Nephron (organoid): ENCODE measurements around the gene SAA1.

Experiments
- H3K27ac Mint-ChIP-seq, 3 experiments: 2 replicates each; pipeline ENCODE4 v1.8.0; 2020; ENCODE audit warnings: mixed read lengths in 3 of 3, mild to moderate bottlenecking in 2 of 3, moderate library complexity in 1 of 3
- H3K27me3 Mint-ChIP-seq: 2 replicates; pipeline ENCODE4 v1.8.0; 2021; ENCODE audit warnings: low read depth, mild to moderate bottlenecking, moderate library complexity, mixed read lengths
- H3K36me3 Mint-ChIP-seq: 2 replicates; pipeline ENCODE4 v1.8.0; 2020; ENCODE audit warnings: low read depth, mixed read lengths
- H3K4me1 Mint-ChIP-seq: 2 replicates; pipeline ENCODE4 v1.8.0; 2020; ENCODE audit warnings: mixed read lengths
- H3K4me3 Mint-ChIP-seq, 3 experiments: 2 replicates each; pipeline ENCODE4 v1.8.0; 2020; ENCODE audit warnings: mild to moderate bottlenecking in 3 of 3, mixed read lengths in 3 of 3, moderate library complexity in 2 of 3
- H3K9me3 Mint-ChIP-seq: 2 replicates; pipeline ENCODE4 v1.8.0; 2020; ENCODE audit warnings: mixed read lengths
- TF ChIP-seq, protein P1 (sequence below), 3 experiments: fragments of 200-600 bp; sonication (generic); IDR thresholded peaks; one replicate each; pipeline ENCODE4 v1.5.0; 2021; ENCODE audit warnings: antibody characterized with exemption in 3 of 3; ENCODE audit not compliant: unreplicated experiment in 3 of 3

The SAA1 gene

DNA sequence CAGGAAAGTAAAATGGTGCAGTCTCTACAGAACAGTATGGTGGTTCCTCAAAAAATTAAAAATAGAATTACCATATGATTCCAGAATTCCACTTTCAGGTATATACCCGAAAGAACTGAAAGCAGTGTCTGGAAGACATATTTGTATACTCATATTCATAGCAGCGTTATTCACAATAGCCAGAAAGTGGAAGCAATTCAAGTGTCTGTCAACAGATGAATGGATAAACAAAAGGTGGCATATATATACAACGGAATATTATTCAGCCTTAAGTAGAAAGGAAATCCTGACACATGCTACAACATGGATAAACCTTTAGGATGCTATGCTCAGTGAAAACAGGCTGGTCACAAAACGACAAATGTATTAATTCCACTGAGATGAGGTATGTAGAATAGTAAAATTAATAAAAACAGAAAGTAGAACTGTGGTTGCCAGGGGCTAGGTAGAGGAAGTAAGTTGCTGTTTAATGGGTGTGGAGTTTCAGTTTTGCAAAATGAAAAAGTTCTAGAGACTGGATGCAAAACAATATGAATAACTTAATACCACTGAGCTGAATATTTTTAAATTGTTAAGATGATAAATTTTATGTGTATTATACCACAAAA lies 14.5 kb downstream of the SAA1 start:
- Mint-ChIP-seq H3K27ac (no peak overlapping the region), H3K36me3 (peaks cover 55% of the 10 kb centered on the region), H3K4me1 (no peaks in the 10 kb centered on the region), H3K4me3 (no peak overlapping the region), H3K27me3 (no peaks in the 10 kb centered on the region), H3K9me3 (no peaks in the 10 kb centered on the region)
- TF ChIP-seq, protein P1, sequence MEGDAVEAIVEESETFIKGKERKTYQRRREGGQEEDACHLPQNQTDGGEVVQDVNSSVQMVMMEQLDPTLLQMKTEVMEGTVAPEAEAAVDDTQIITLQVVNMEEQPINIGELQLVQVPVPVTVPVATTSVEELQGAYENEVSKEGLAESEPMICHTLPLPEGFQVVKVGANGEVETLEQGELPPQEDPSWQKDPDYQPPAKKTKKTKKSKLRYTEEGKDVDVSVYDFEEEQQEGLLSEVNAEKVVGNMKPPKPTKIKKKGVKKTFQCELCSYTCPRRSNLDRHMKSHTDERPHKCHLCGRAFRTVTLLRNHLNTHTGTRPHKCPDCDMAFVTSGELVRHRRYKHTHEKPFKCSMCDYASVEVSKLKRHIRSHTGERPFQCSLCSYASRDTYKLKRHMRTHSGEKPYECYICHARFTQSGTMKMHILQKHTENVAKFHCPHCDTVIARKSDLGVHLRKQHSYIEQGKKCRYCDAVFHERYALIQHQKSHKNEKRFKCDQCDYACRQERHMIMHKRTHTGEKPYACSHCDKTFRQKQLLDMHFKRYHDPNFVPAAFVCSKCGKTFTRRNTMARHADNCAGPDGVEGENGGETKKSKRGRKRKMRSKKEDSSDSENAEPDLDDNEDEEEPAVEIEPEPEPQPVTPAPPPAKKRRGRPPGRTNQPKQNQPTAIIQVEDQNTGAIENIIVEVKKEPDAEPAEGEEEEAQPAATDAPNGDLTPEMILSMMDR (IDR thresholded peaks at IDR 0.05; ENCODE audit: unreplicated experiment in 3 of 3): no peak

GRCh38 chr11:18282626-18283025 lies 16.6 kb downstream of the SAA1 start:
- no peak overlapping the region for H3K27ac Mint-ChIP-seq
- H3K36me3 Mint-ChIP-seq: peaks cover 64% of the 10 kb centered on the region
- H3K4me3 Mint-ChIP-seq: no peak overlapping the region
- H3K27me3 Mint-ChIP-seq: no peaks in the 10 kb centered on the region
- TF ChIP-seq, protein P1 (IDR thresholded peaks at IDR 0.05; ENCODE audit: unreplicated experiment in 3 of 3): no peak
- H3K9me3 Mint-ChIP-seq: no peaks in the 10 kb centered on the region
- no peaks in the 10 kb centered on the region for H3K4me1 Mint-ChIP-seq

GRCh38 chr11:18285841-18286240 lies 19.8 kb downstream of the SAA1 start:
- TF ChIP-seq, protein P1 (IDR thresholded peaks at IDR 0.05; ENCODE audit: unreplicated experiment in 3 of 3): no peak
- Mint-ChIP-seq H3K4me3 (no peak overlapping the region), H3K27me3 (no peaks in the 10 kb centered on the region), H3K36me3 (peaks cover 63% of the 10 kb centered on the region), H3K27ac (no peak overlapping the region), H3K9me3 (no peaks in the 10 kb centered on the region), H3K4me1 (no peaks in the 10 kb centered on the region)

GRCh38 chr11:18288911-18289310 lies 22.8 kb downstream of the SAA1 start:
- Mint-ChIP-seq H3K4me3 (no peak overlapping the region), H3K4me1 (no peaks in the 10 kb centered on the region)

DNA sequence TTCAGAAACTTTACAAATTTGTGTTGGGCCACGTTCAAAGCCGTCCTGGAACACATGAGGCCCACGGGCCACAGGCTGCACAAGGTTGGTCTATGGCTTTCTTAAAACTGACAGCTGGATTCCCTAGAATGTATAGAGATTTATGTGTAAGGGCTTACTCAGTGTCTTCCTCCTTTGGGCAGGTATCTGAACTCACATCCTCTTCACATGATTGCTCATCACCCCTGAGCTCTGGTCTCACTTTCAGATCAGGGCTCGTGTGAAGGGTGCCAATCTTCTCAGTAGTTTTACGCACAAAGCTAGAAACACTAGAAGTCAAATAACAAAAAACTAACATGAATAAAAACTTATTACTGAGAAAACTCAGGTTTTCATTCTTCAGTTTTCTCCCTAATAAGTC lies 28.8 kb downstream of the SAA1 start:
- Mint-ChIP-seq H3K4me3 (no peak overlapping the region), H3K9me3 (no peaks in the 10 kb centered on the region), H3K36me3 (peaks cover 73% of the 10 kb centered on the region), H3K4me1 (no peaks in the 10 kb centered on the region), H3K27me3 (no peaks in the 10 kb centered on the region), H3K27ac (no peak overlapping the region)
- TF ChIP-seq, protein P1 (IDR thresholded peaks at IDR 0.05; ENCODE audit: unreplicated experiment in 3 of 3): no peak

More at GRCh38 chr11:18288911-18289310, 22.8 kb downstream of the SAA1 start:
- Mint-ChIP-seq H3K9me3 (no peaks in the 10 kb centered on the region), H3K27me3 (no peaks in the 10 kb centered on the region), H3K27ac (no peak overlapping the region), H3K36me3 (peaks cover 64% of the 10 kb centered on the region)
- TF ChIP-seq, protein P1 (IDR thresholded peaks at IDR 0.05; ENCODE audit: unreplicated experiment in 3 of 3): no peak

GRCh38 chr11:18295316-18295715 lies 29.3 kb downstream of the SAA1 start:
- Mint-ChIP-seq H3K27ac (no peak overlapping the region), H3K4me3 (no peak overlapping the region), H3K9me3 (no peaks in the 10 kb centered on the region), H3K36me3 (peaks cover 73% of the 10 kb centered on the region), H3K4me1 (no peaks in the 10 kb centered on the region), H3K27me3 (no peaks in the 10 kb centered on the region)
- TF ChIP-seq, protein P1 (IDR thresholded peaks at IDR 0.05; ENCODE audit: unreplicated experiment in 3 of 3): no peak
